Panc1 (cell line): ENCODE measurements around the gene AARS1.
"Not testable (repeated sequence)": the region's sequence is repeated elsewhere in the genome, so short reads cannot be mapped to it uniquely, and the experiment has no call there.

Experiments
- CTCF ChIP-seq: fragments of 450-650 bp; IDR thresholded peaks from 2 replicates; pipeline ENCODE4 v1.5.1; 2017; ENCODE audit warnings: mild to moderate bottlenecking
- POLR2AphosphoS5 ChIP-seq: IDR thresholded peaks from 2 replicates; pipeline ENCODE4 v1.6.1; 2012; ENCODE audit warnings: mild to moderate bottlenecking, low read depth, low read length, moderate library complexity

GRCh38 chr16:70226024-70226423 lies 63.3 kb downstream of the AARS1 start:
- not testable (repeated sequence) for TF ChIP-seq CTCF, POLR2AphosphoS5
